Measurements from ENCODE around the gene SLAMF6.
"Not testable (repeated sequence)": the region's sequence is repeated elsewhere in the genome, so short reads cannot be mapped to it uniquely, and the experiment has no call there.

Gene SLAMF6

GRCh38 chr1:160529401-160529952, 6.4 kb upstream of the SLAMF6 start:
- H3K4me3 Mint-ChIP-seq; DNase-seq; H3K36me3 Mint-ChIP-seq (ENCODE audit: low read depth); H3K27me3 Mint-ChIP-seq (ENCODE audit: low read depth, poor library complexity); H3K4me1 Mint-ChIP-seq; H3K27ac Mint-ChIP-seq: not testable (repeated sequence)
- peaks cover 79% of the 10 kb centered on the region for H3K9me3 Mint-ChIP-seq

- H3K27me3 Mint-ChIP-seq (ENCODE audit: low read depth, poor library complexity) = peaks cover 10% of the 10 kb centered on the region
- DNase-seq; H3K36me3 Mint-ChIP-seq (ENCODE audit: low read depth); H3K4me3 Mint-ChIP-seq; H3K27ac Mint-ChIP-seq; H3K4me1 Mint-ChIP-seq: not testable (repeated sequence)
- peaks cover 44% of the 10 kb centered on the region for H3K9me3 Mint-ChIP-seq
Observed at GRCh38 chr1:160523789-160524188, 734 bp upstream of the SLAMF6 start.

- H3K9me3 Mint-ChIP-seq = peaks cover 27% of the 10 kb centered on the region
- no peaks in the 10 kb centered on the region for H3K36me3 Mint-ChIP-seq (ENCODE audit: low read depth)
- no peak for DNase-seq
- peaks cover 6% of the 10 kb centered on the region for H3K27me3 Mint-ChIP-seq (ENCODE audit: low read depth, poor library complexity)
- TF ChIP-seq CTCF (IDR thresholded peaks at IDR 0.05) = no peak
- H3K27ac Mint-ChIP-seq = no peak overlapping the region
- H3K4me1 Mint-ChIP-seq = no peaks in the 10 kb centered on the region
- no peak overlapping the region for H3K4me3 Mint-ChIP-seq
Observed at GRCh38 chr1:160522136-160522535, 919 bp downstream of the SLAMF6 start.

GRCh38 chr1:160521554-160521953, 1.5 kb downstream of the SLAMF6 start:
- Mint-ChIP-seq H3K36me3 (ENCODE audit: low read depth) (no peaks in the 10 kb centered on the region), H3K4me3 (no peak overlapping the region), H3K9me3 (peaks cover 25% of the 10 kb centered on the region), H3K27ac (no peak overlapping the region), H3K27me3 (ENCODE audit: low read depth, poor library complexity) (peaks cover 5% of the 10 kb centered on the region), H3K4me1 (no peaks in the 10 kb centered on the region)
- DNase-seq = no peak
- TF ChIP-seq CTCF (IDR thresholded peaks at IDR 0.05) = no peak

GRCh38 chr1:160520999-160521398, 2.1 kb downstream of the SLAMF6 start:
- DNase-seq = no peak

GRCh38 chr1:160520582-160520981, 2.5 kb downstream of the SLAMF6 start:
- Mint-ChIP-seq H3K27ac (no peak overlapping the region), H3K36me3 (ENCODE audit: low read depth) (no peaks in the 10 kb centered on the region), H3K4me3 (no peak overlapping the region), H3K4me1 (no peaks in the 10 kb centered on the region), H3K9me3 (peaks cover 20% of the 10 kb centered on the region), H3K27me3 (ENCODE audit: low read depth, poor library complexity) (peaks cover 2% of the 10 kb centered on the region)
- DNase-seq = no peak
- TF ChIP-seq CTCF (IDR thresholded peaks at IDR 0.05) = no peak

More at GRCh38 chr1:160520999-160521398, 2.1 kb downstream of the SLAMF6 start:
- TF ChIP-seq CTCF (IDR thresholded peaks at IDR 0.05) = no peak
- Mint-ChIP-seq H3K4me3 (no peak overlapping the region), H3K27ac (no peak overlapping the region), H3K4me1 (no peaks in the 10 kb centered on the region), H3K27me3 (ENCODE audit: low read depth, poor library complexity) (peaks cover 2% of the 10 kb centered on the region), H3K36me3 (ENCODE audit: low read depth) (no peaks in the 10 kb centered on the region), H3K9me3 (peaks cover 22% of the 10 kb centered on the region)

- no peak for DNase-seq
- peaks cover 2% of the 10 kb centered on the region for H3K27me3 Mint-ChIP-seq (ENCODE audit: low read depth, poor library complexity)
- H3K27ac Mint-ChIP-seq = no peak overlapping the region
- H3K36me3 Mint-ChIP-seq (ENCODE audit: low read depth) = no peaks in the 10 kb centered on the region
- peaks cover 13% of the 10 kb centered on the region for H3K9me3 Mint-ChIP-seq
- no peak overlapping the region for H3K4me3 Mint-ChIP-seq
- no peak for TF ChIP-seq CTCF (IDR thresholded peaks at IDR 0.05)
- no peaks in the 10 kb centered on the region for H3K4me1 Mint-ChIP-seq
Observed at GRCh38 chr1:160519642-160520435, 3.2 kb downstream of the SLAMF6 start.

- not testable (repeated sequence) for H3K27me3 Mint-ChIP-seq (ENCODE audit: low read depth, poor library complexity); H3K36me3 Mint-ChIP-seq (ENCODE audit: low read depth); DNase-seq; H3K4me1 Mint-ChIP-seq; H3K27ac Mint-ChIP-seq; H3K4me3 Mint-ChIP-seq
- H3K9me3 Mint-ChIP-seq = peaks cover 18% of the 10 kb centered on the region
Observed at GRCh38 chr1:160517519-160517918, 5.5 kb downstream of the SLAMF6 start.

GRCh38 chr1:160515908-160516307, 7.1 kb downstream of the SLAMF6 start:
- not testable (repeated sequence) for H3K4me1 Mint-ChIP-seq; H3K27ac Mint-ChIP-seq; DNase-seq; H3K4me3 Mint-ChIP-seq; H3K36me3 Mint-ChIP-seq (ENCODE audit: low read depth); H3K27me3 Mint-ChIP-seq (ENCODE audit: low read depth, poor library complexity)
- peaks cover 22% of the 10 kb centered on the region for H3K9me3 Mint-ChIP-seq
